ENCODE measurements around the gene GTF2H4.

DNA sequence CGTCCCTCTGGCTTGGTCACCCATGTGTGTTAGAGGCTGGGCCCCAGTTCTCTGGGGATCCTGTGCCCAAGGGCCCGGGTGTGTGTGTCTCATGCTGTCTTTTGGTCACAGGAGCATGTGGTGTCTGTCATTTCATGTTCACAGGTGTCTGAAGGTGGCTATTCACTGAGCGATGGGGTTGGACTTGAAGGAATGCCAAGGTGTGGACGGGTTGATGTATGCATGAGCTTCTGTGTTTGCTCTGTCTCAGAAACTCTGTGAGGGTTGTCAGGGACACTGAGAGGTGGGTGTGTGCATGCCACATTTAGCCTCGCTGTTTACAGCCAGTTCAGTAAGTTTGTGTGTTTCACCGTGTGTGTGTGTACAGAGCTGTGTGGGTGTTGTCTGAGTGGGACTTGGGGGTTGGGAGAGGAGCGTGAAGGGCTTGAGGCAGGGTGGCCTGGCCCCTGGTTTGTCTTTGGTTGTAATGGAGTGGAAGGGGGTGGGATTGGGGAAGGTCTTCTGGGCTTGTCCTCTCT, 22.5 kb upstream of the GTF2H4 start:
- TF ChIP-seq, protein P1, sequence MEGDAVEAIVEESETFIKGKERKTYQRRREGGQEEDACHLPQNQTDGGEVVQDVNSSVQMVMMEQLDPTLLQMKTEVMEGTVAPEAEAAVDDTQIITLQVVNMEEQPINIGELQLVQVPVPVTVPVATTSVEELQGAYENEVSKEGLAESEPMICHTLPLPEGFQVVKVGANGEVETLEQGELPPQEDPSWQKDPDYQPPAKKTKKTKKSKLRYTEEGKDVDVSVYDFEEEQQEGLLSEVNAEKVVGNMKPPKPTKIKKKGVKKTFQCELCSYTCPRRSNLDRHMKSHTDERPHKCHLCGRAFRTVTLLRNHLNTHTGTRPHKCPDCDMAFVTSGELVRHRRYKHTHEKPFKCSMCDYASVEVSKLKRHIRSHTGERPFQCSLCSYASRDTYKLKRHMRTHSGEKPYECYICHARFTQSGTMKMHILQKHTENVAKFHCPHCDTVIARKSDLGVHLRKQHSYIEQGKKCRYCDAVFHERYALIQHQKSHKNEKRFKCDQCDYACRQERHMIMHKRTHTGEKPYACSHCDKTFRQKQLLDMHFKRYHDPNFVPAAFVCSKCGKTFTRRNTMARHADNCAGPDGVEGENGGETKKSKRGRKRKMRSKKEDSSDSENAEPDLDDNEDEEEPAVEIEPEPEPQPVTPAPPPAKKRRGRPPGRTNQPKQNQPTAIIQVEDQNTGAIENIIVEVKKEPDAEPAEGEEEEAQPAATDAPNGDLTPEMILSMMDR (IDR thresholded peaks at IDR 0.05) = no peak
- TF ChIP-seq POLR2A (IDR thresholded peaks at IDR 0.05) = no peak
